Panc1 (cell line): ENCODE results near the gene WDR26. TPM values are rescaled to one million over a fixed set of nuclear protein-coding genes. Genes with fewer than 3 reads are reported as not detected.
"Not testable (repeated sequence)": the region's sequence is repeated elsewhere in the genome, so short reads cannot be mapped to it uniquely, and the experiment has no call there.

Experiments used
- ATAC-seq: fragments of 200-7000 bp; cut with Tn5 transposase; 2 replicates; pipeline ENCODE4 v1.9.1; 2020; ENCODE audit warnings: mild to moderate bottlenecking, moderate library complexity
- BruUV-seq: library from RNA; stranded (reverse); fragments of 400-500 nt; replicated peaks from 2 replicates; lab custom pipeline; 2021; lab: Mats Ljungman, UMichigan
- CTCF ChIA-PET: fragments of 300-600 bp; sonication (Branson Sonifier 250); formaldehyde crosslinking; loops from one replicate; lab custom pipeline; 2022; ENCODE audit warnings: antibody characterized with exemption; lab: Charles Lee
- POLR2A ChIA-PET: fragments of 300-600 bp; sonication (Branson Sonifier 250); formaldehyde crosslinking; loops from one replicate; lab custom pipeline; 2022; ENCODE audit warnings: antibody characterized with exemption; lab: Charles Lee
- DNase-seq: peaks from one replicate; pipeline ENCODE4 v3.0.0-alpha.2; 2010; ENCODE audit warnings: low read depth, low spot score
- H3K27ac ChIP-seq: 2 replicates; pipeline ENCODE4 v1.5.1; 2011; ENCODE audit warnings: mild to moderate bottlenecking, low read length, inconsistent platforms
- H3K27me3 ChIP-seq: fragments of 200-500 bp; sonication (Bioruptor generic); 2 replicates; pipeline ENCODE4 v1.6.0; 2014; ENCODE audit warnings: low read length, inconsistent platforms; ENCODE audit not compliant: control insufficient read depth, insufficient read depth
- H3K36me3 ChIP-seq: fragments of 200-500 bp; sonication (Bioruptor generic); 2 replicates; pipeline ENCODE4 v1.5.1; 2014; ENCODE audit warnings: inconsistent platforms, mild to moderate bottlenecking, low read length, moderate library complexity; ENCODE audit not compliant: control insufficient read depth, insufficient read depth
- H3K4me1 ChIP-seq: 2 replicates; pipeline ENCODE4 v1.5.1; 2011; ENCODE audit warnings: inconsistent platforms, mild to moderate bottlenecking, low read length, moderate library complexity; ENCODE audit not compliant: control insufficient read depth, insufficient read depth
- H3K4me3 ChIP-seq, 2 experiments: 2 replicates each; pipeline ENCODE4 v1.5.1; 2011 to 2012; ENCODE audit warnings: low read depth in 2 of 2, low read length in 2 of 2, mild to moderate bottlenecking in 2 of 2, inconsistent platforms in 1 of 2, moderate library complexity in 1 of 2
- H3K9me3 ChIP-seq: fragments of 200-500 bp; sonication (Bioruptor generic); 2 replicates; pipeline ENCODE4 v1.5.1; 2014; ENCODE audit warnings: low read depth, mild to moderate bottlenecking, inconsistent platforms, low read length, moderate library complexity; ENCODE audit not compliant: control insufficient read depth, insufficient read depth
- CTCF ChIP-seq: fragments of 450-650 bp; IDR thresholded peaks from 2 replicates; pipeline ENCODE4 v1.5.1; 2017; ENCODE audit warnings: mild to moderate bottlenecking
- POLR2AphosphoS5 ChIP-seq: IDR thresholded peaks from 2 replicates; pipeline ENCODE4 v1.6.1; 2012; ENCODE audit warnings: mild to moderate bottlenecking, low read depth, low read length, moderate library complexity
- SIN3A ChIP-seq: IDR thresholded peaks from 2 replicates; pipeline ENCODE4 v1.6.1; 2012; ENCODE audit warnings: low read depth, mild to moderate bottlenecking, low read length, moderate library complexity, borderline replicate concordance; ENCODE audit not compliant: insufficient read depth
- TCF7L2 ChIP-seq: IDR thresholded peaks from 2 replicates; pipeline ENCODE4 v1.6.1; 2011; ENCODE audit warnings: mild to moderate bottlenecking, low read depth, low read length, inconsistent platforms
- in situ Hi-C: cut with HindIII; loops from 2 replicates; pipeline ENCODE4 v1.10.0; 2016; ENCODE audit warnings: low sequenced_read_pairs, low pct_unique_long_range_greater_than_20kb
- intact Hi-C: fragments of 100-400 bp; cut with micrococcal nuclease; formaldehyde crosslinking; loops from one replicate; pipeline ENCODE4 v1.10.0; 2022; ENCODE audit not compliant: unreplicated experiment
- total RNA-seq: library from RNA; stranded (reverse); gene quantifications from one replicate; pipeline ENCODE4 v1.2.1, GENCODE V29; 2021; ENCODE audit not compliant: unreplicated experiment
- TF ChIP-seq, protein P1 (sequence below), 2 experiments: IDR thresholded peaks; 2 replicates each; pipeline ENCODE4 v1.6.1; 2011 to 2012; ENCODE audit warnings: low read depth in 2 of 2, control low read depth in 1 of 2, low read length in 1 of 2, mild to moderate bottlenecking in 1 of 2, moderate library complexity in 1 of 2; ENCODE audit not compliant: insufficient read depth in 1 of 2

Gene WDR26
- total RNA-seq, 1 experiment from 2014 or later, result 91.3 TPM

GRCh38 chr1:224482619-224483018, 48.0 kb upstream of the WDR26 start:
- no peaks in the 10 kb centered on the region for H3K4me1 ChIP-seq
- ATAC-seq (no peak), DNase-seq (no peak)
- ChIA-PET CTCF (interaction anchor here (0.6 to 0.9 kb wide), 3 partner anchors 20 to 126 kb away, joined by 3 to 6 read pairs (median 4); partner anchors contain the start of gene CNIH4), POLR2A (no interaction called here)
- intact Hi-C loops, result no loop called here
- no peaks in the 10 kb centered on the region for H3K36me3 ChIP-seq
- H3K4me3 ChIP-seq, result no peak overlapping the region
- BruUV-seq, result no TSS peak
- no peaks in the 10 kb centered on the region for H3K9me3 ChIP-seq
- in situ Hi-C loops, result no loop called here
- TF ChIP-seq CTCF, result no peak
- no peak for TF ChIP-seq TCF7L2
- TF ChIP-seq, protein P1, sequence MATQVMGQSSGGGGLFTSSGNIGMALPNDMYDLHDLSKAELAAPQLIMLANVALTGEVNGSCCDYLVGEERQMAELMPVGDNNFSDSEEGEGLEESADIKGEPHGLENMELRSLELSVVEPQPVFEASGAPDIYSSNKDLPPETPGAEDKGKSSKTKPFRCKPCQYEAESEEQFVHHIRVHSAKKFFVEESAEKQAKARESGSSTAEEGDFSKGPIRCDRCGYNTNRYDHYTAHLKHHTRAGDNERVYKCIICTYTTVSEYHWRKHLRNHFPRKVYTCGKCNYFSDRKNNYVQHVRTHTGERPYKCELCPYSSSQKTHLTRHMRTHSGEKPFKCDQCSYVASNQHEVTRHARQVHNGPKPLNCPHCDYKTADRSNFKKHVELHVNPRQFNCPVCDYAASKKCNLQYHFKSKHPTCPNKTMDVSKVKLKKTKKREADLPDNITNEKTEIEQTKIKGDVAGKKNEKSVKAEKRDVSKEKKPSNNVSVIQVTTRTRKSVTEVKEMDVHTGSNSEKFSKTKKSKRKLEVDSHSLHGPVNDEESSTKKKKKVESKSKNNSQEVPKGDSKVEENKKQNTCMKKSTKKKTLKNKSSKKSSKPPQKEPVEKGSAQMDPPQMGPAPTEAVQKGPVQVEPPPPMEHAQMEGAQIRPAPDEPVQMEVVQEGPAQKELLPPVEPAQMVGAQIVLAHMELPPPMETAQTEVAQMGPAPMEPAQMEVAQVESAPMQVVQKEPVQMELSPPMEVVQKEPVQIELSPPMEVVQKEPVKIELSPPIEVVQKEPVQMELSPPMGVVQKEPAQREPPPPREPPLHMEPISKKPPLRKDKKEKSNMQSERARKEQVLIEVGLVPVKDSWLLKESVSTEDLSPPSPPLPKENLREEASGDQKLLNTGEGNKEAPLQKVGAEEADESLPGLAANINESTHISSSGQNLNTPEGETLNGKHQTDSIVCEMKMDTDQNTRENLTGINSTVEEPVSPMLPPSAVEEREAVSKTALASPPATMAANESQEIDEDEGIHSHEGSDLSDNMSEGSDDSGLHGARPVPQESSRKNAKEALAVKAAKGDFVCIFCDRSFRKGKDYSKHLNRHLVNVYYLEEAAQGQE (IDR thresholded peaks at IDR 0.05; ENCODE audit: insufficient read depth in 1 of 2, low read depth in 2 of 2, low read length in 1 of 2), result no peak
- TF ChIP-seq SIN3A, result no peak
- TF ChIP-seq POLR2AphosphoS5, result no peak
- H3K27ac ChIP-seq, result no peak overlapping the region
- H3K27me3 ChIP-seq, result no peaks in the 10 kb centered on the region

DNA sequence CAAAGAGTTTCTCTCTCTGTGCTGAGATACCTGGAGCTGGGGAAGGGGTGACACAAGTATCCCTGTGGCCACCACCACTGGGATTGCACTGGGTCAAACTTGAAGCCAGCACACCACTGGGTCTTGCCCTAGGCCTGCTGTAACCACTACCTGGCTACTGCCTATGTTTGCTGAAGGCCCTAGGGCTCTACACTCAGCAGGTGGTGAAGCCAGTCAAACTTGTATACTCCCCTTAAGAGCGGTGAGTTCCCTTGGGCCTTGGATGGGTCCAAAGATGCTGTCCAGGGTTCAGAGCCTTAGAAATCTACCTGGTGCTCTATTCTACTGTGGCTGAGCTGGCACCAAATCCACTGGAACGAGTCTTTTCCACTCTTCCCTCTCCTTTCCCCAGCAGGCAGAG, 47.0 kb upstream of the WDR26 start:
- DNase-seq (no peak), ATAC-seq (peak; percentile 12; the same call in 1 of the 2 replicates)
- Histone ChIP-seq H3K36me3 (no peaks in the 10 kb centered on the region), H3K27me3 (no peaks in the 10 kb centered on the region), H3K4me1 (no peaks in the 10 kb centered on the region), H3K27ac (no peak overlapping the region), H3K4me3 (no peak overlapping the region), H3K9me3 (no peaks in the 10 kb centered on the region)
- POLR2A ChIA-PET, result no interaction called here
- no peak for TF ChIP-seq POLR2AphosphoS5
- no peak for TF ChIP-seq TCF7L2
- TF ChIP-seq, protein P1 (IDR thresholded peaks at IDR 0.05; ENCODE audit: insufficient read depth in 1 of 2, low read depth in 2 of 2, low read length in 1 of 2), result no peak
- no peak for TF ChIP-seq SIN3A
- no TSS peak for BruUV-seq
- CTCF ChIA-PET, result interaction anchor here (0.9 kb wide), 1 partner anchor 25 kb away, joined by 4 read pairs; no protein-coding TSS in a partner anchor
- intact Hi-C loops, result no loop called here
- in situ Hi-C loops, result no loop called here

GRCh38 chr1:224480888-224481459, 46.4 kb upstream of the WDR26 start:
- in situ Hi-C loops, ATAC-seq, BruUV-seq, intact Hi-C loops, H3K36me3 ChIP-seq, H3K9me3 ChIP-seq, H3K27ac ChIP-seq, DNase-seq, H3K27me3 ChIP-seq, H3K4me3 ChIP-seq, H3K4me1 ChIP-seq, CTCF ChIA-PET: not testable (repeated sequence)
- POLR2A ChIA-PET, result interaction anchor here (0.5 kb wide), 1 partner anchor 87 kb away, joined by 5 read pairs; no protein-coding TSS in a partner anchor

GRCh38 chr1:224480200-224480599, 45.6 kb upstream of the WDR26 start:
- BruUV-seq, H3K27ac ChIP-seq, H3K36me3 ChIP-seq, ATAC-seq, H3K4me3 ChIP-seq, POLR2A ChIA-PET, H3K9me3 ChIP-seq, in situ Hi-C loops, H3K4me1 ChIP-seq, H3K27me3 ChIP-seq, DNase-seq, intact Hi-C loops, CTCF ChIA-PET: not testable (repeated sequence)
